ENCODE data around the gene TCTN2. TPM values are rescaled to one million over a fixed set of nuclear protein-coding genes. Genes with fewer than 3 reads are reported as not detected.

TCTN2 gene
- total and polyA plus RNA-seq, 2 donors (not counting 1 experiment from before 2014, with no cell fraction given), result 8.5 to 22.8 TPM

DNA sequence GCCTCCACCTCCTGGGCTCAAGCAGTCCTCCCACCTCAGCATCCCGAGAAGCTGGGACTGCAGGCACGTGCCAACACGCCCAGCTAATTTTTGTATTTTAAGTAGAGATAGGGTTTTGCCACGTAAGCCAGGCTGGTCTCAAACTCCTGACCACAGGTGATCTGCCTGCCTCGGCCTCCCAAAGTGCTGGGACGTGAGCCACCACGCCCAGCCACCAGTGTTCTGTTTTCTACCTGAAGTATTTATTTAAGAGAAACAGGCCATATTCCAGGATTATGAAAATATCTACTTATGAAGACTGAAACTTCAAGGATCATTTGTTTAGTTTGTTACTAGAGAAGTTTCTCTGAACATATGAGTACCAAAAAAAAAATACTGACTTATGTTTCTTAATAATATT is 27.0 kb upstream of the TCTN2 start:
- 92% methylated on average over 3 of the region's 7 CpGs for WGBS (ENCODE audit: insufficient coverage)
- no peaks in the 10 kb centered on the region for H3K4me1 Mint-ChIP-seq
- no peak overlapping the region for H3K4me3 Mint-ChIP-seq
- no peaks in the 10 kb centered on the region for H3K27me3 ChIP-seq (replicated peaks in 1 of 4; ENCODE audit: control extremely low read depth in 1 of 4, control insufficient read depth in 3 of 4, insufficient read depth in 4 of 4, low read length in 3 of 4)
- no peaks in the 10 kb centered on the region for H3K27me3 Mint-ChIP-seq
- TF ChIP-seq EZH2 (IDR thresholded peaks at IDR 0.05; ENCODE audit: borderline replicate concordance, insufficient read depth, low read depth, low read length, poor library complexity, severe bottlenecking) (no peak), CTCF (IDR thresholded peaks at IDR 0.05) (no peak)
- POLR2A ChIA-PET, result no interaction called here
- H2AFZ ChIP-seq (ENCODE audit: insufficient read depth, low read depth, low read length, poor library complexity, severe bottlenecking), result no peak overlapping the region
- peaks cover 26% of the 10 kb centered on the region for H3K79me2 ChIP-seq (ENCODE audit: control insufficient read depth, insufficient read depth, low read length)
- CTCF ChIA-PET, result no interaction called here
- DNase-seq (no peak), ATAC-seq (ENCODE audit: low read depth) (no peak)
- H3K4me3 ChIP-seq (ENCODE audit: control extremely low read depth in 1 of 5, extremely low read depth in 1 of 5, insufficient read depth in 1 of 5, low read depth in 2 of 5, low read length in 4 of 5), result no peak overlapping the region
- no peak overlapping the region for H3K27ac Mint-ChIP-seq
- no peak overlapping the region for H3K4me2 ChIP-seq (replicated peaks; ENCODE audit: low read depth, low read length, poor library complexity, severe bottlenecking)
- intact Hi-C loops (cut with micrococcal nuclease), result no loop called here
- H3K9me3 ChIP-seq (ENCODE audit: control extremely low read depth in 1 of 3, control insufficient read depth in 2 of 3, insufficient read depth in 1 of 3, low read length in 2 of 3), result no peaks in the 10 kb centered on the region
- no peaks in the 10 kb centered on the region for H4K20me1 ChIP-seq (ENCODE audit: control insufficient read depth, insufficient read depth, low read length, poor library complexity, severe bottlenecking)
- H3K9ac ChIP-seq (ENCODE audit: low read length), result no peak overlapping the region
- peaks cover 0 to 41% of the 10 kb centered on the region in 2 experiments for H3K36me3 ChIP-seq (replicated peaks in 1 of 2; ENCODE audit: control extremely low read depth in 1 of 2, control insufficient read depth in 1 of 2, extremely low read depth in 1 of 2, insufficient read depth in 2 of 2, low read length in 1 of 2)
- H3K27ac ChIP-seq (ENCODE audit: low read length in 2 of 2), result no peak overlapping the region
- no peaks in the 10 kb centered on the region for H3K4me1 ChIP-seq (ENCODE audit: control insufficient read depth in 2 of 2, insufficient read depth in 2 of 2, low read length in 2 of 2)
- H3K9me3 Mint-ChIP-seq (ENCODE audit: insufficient read depth), result no peaks in the 10 kb centered on the region

- peaks cover 3 to 45% of the 10 kb centered on the region in 2 experiments for H3K36me3 ChIP-seq (replicated peaks in 1 of 2; ENCODE audit: control extremely low read depth in 1 of 2, control insufficient read depth in 1 of 2, extremely low read depth in 1 of 2, insufficient read depth in 2 of 2, low read length in 1 of 2)
- intact Hi-C loops (cut with micrococcal nuclease), result no loop called here
- 100% methylated on average over 3 of the region's 3 CpGs for WGBS (ENCODE audit: insufficient coverage)
- no peak overlapping the region for H2AFZ ChIP-seq (ENCODE audit: insufficient read depth, low read depth, low read length, poor library complexity, severe bottlenecking)
- no peaks in the 10 kb centered on the region for H3K4me1 Mint-ChIP-seq
- ChIA-PET POLR2A (interaction anchor here (0.7 kb wide), 1 partner anchor 43 kb away, joined by 5 read pairs; no protein-coding TSS in a partner anchor), CTCF (no interaction called here)
- no peaks in the 10 kb centered on the region for H3K9me3 ChIP-seq (ENCODE audit: control extremely low read depth in 1 of 3, control insufficient read depth in 2 of 3, insufficient read depth in 1 of 3, low read length in 2 of 3)
- no peak overlapping the region for H3K4me3 Mint-ChIP-seq
- DNase-seq (no peak), ATAC-seq (ENCODE audit: low read depth) (no peak)
- H3K79me2 ChIP-seq (ENCODE audit: control insufficient read depth, insufficient read depth, low read length), result peaks cover 28% of the 10 kb centered on the region
- H3K4me1 ChIP-seq (ENCODE audit: control insufficient read depth in 2 of 2, insufficient read depth in 2 of 2, low read length in 2 of 2), result no peaks in the 10 kb centered on the region
- no peak overlapping the region for H3K9ac ChIP-seq (ENCODE audit: low read length)
- H3K27ac ChIP-seq (ENCODE audit: low read length in 2 of 2), result no peak overlapping the region
- no peaks in the 10 kb centered on the region for H3K27me3 Mint-ChIP-seq
- H3K27ac Mint-ChIP-seq, result no peak overlapping the region
- H3K9me3 Mint-ChIP-seq (ENCODE audit: insufficient read depth), result no peaks in the 10 kb centered on the region
- no peak overlapping the region for H3K4me3 ChIP-seq (ENCODE audit: control extremely low read depth in 1 of 5, extremely low read depth in 1 of 5, insufficient read depth in 1 of 5, low read depth in 2 of 5, low read length in 4 of 5)
- TF ChIP-seq CTCF (IDR thresholded peaks at IDR 0.05) (no peak), EZH2 (IDR thresholded peaks at IDR 0.05; ENCODE audit: borderline replicate concordance, insufficient read depth, low read depth, low read length, poor library complexity, severe bottlenecking) (no peak)
- H3K27me3 ChIP-seq (replicated peaks in 1 of 4; ENCODE audit: control extremely low read depth in 1 of 4, control insufficient read depth in 3 of 4, insufficient read depth in 4 of 4, low read length in 3 of 4), result no peaks in the 10 kb centered on the region
- no peak overlapping the region for H3K4me2 ChIP-seq (replicated peaks; ENCODE audit: low read depth, low read length, poor library complexity, severe bottlenecking)
- H4K20me1 ChIP-seq (ENCODE audit: control insufficient read depth, insufficient read depth, low read length, poor library complexity, severe bottlenecking), result no peaks in the 10 kb centered on the region
These were observed 25.5 kb upstream of the TCTN2 start for GRCh38 chr12:123645380-123645779.
